ENCODE results near the gene NDRG4. TPM values are rescaled to one million over a fixed set of nuclear protein-coding genes. Genes with fewer than 3 reads are reported as not detected.

The NDRG4 gene
- total and polyA plus RNA-seq, 5 experiments from 2014 or later = 0.13 to 1.6 (median 1.0) TPM; not detected in 1

- Mint-ChIP-seq H3K27me3 (no peaks in the 10 kb centered on the region), H3K9me3 (no peaks in the 10 kb centered on the region), H3K27ac (peak overlapping the region in 2 of 10 donors; percentile 8 to 19), H3K36me3 (peaks cover 5 to 68% (median 28%) of the 10 kb centered on the region in 3 donors), H3K4me1 (peaks cover 15 to 27% (median 21%) of the 10 kb centered on the region in 4 donors), H3K4me3 (no peak overlapping the region)
- DNase-seq (no peak), ATAC-seq (no peak)
- POLR2A ChIA-PET = interaction anchor here (1.3 kb wide), 1 partner anchor 110 kb away, joined by 3 read pairs; the partner anchor contains the start of gene CNOT1
Measured at GRCh38 chr16:58518980-58519368, 19.0 kb downstream of the NDRG4 start.

- ATAC-seq = no peak
- H3K27ac Mint-ChIP-seq = no peak overlapping the region
- no peaks in the 10 kb centered on the region for H3K27me3 Mint-ChIP-seq
- DNase-seq = no peak
- POLR2A ChIA-PET = interaction anchor here (0.7 kb wide), 1 partner anchor 817 kb away, joined by 3 read pairs; no protein-coding TSS in a partner anchor
- H3K36me3 Mint-ChIP-seq = peaks cover 5 to 75% (median 34%) of the 10 kb centered on the region in 3 donors
- H3K4me1 Mint-ChIP-seq = peaks cover 14 to 25% (median 20%) of the 10 kb centered on the region in 4 donors
- no peaks in the 10 kb centered on the region for H3K9me3 Mint-ChIP-seq
- no peak overlapping the region for H3K4me3 Mint-ChIP-seq
Measured at GRCh38 chr16:58519707-58520106, 19.8 kb downstream of the NDRG4 start.

GRCh38 chr16:58530179-58530578, 30.2 kb downstream of the NDRG4 start:
- ATAC-seq (no peak), DNase-seq (no peak)
- no peaks in the 10 kb centered on the region for H3K9me3 Mint-ChIP-seq
- POLR2A ChIA-PET = interaction anchor here (0.6 kb wide), 1 partner anchor 1130 kb away, joined by 3 read pairs; no protein-coding TSS in a partner anchor
- H3K27ac Mint-ChIP-seq = peak overlapping the region in 1 of 10 donors; percentile 73
- H3K27me3 Mint-ChIP-seq = no peaks in the 10 kb centered on the region
- no peaks in the 10 kb centered on the region for H3K4me1 Mint-ChIP-seq
- H3K36me3 Mint-ChIP-seq = peaks cover 13 to 94% (median 15%) of the 10 kb centered on the region in 3 donors
- no peak overlapping the region for H3K4me3 Mint-ChIP-seq

- no peak for DNase-seq
- no peak overlapping the region for H3K4me3 Mint-ChIP-seq
- peaks cover 7 to 96% (median 16%) of the 10 kb centered on the region in 3 donors for H3K36me3 Mint-ChIP-seq
- no peaks in the 10 kb centered on the region for H3K4me1 Mint-ChIP-seq
- POLR2A ChIA-PET = no interaction called here
- no peaks in the 10 kb centered on the region for H3K27me3 Mint-ChIP-seq
- no peaks in the 10 kb centered on the region for H3K9me3 Mint-ChIP-seq
- ATAC-seq = no peak
- peak overlapping the region in 2 of 10 donors; percentile 15 to 42 for H3K27ac Mint-ChIP-seq
Measured at GRCh38 chr16:58532414-58532813, 32.5 kb downstream of the NDRG4 start.

- ATAC-seq (no peak), DNase-seq (no peak)
- no peaks in the 10 kb centered on the region for H3K27me3 Mint-ChIP-seq
- H3K4me3 Mint-ChIP-seq = no peak overlapping the region
- H3K9me3 Mint-ChIP-seq = no peaks in the 10 kb centered on the region
- peaks cover 11 to 98% (median 19%) of the 10 kb centered on the region in 3 donors for H3K36me3 Mint-ChIP-seq
- H3K27ac Mint-ChIP-seq = peak overlapping the region in 1 of 10 donors; percentile 3
- POLR2A ChIA-PET = no interaction called here
- no peaks in the 10 kb centered on the region for H3K4me1 Mint-ChIP-seq
Measured at GRCh38 chr16:58533751-58534470, 34.0 kb downstream of the NDRG4 start.

GRCh38 chr16:58535100-58535499, 35.2 kb downstream of the NDRG4 start:
- DNase-seq (no peak), ATAC-seq (no peak)
- Mint-ChIP-seq H3K36me3 (peaks cover 15 to 98% (median 19%) of the 10 kb centered on the region in 3 donors), H3K9me3 (no peaks in the 10 kb centered on the region), H3K27ac (peak overlapping the region in 2 of 10 donors; percentile 13 to 18), H3K27me3 (no peaks in the 10 kb centered on the region), H3K4me3 (no peak overlapping the region), H3K4me1 (peaks cover 0 to 2% (median 0%) of the 10 kb centered on the region in 4 donors)
- POLR2A ChIA-PET = no interaction called here

- Mint-ChIP-seq H3K9me3 (no peaks in the 10 kb centered on the region), H3K27me3 (no peaks in the 10 kb centered on the region), H3K4me3 (no peak overlapping the region), H3K36me3 (peaks cover 13 to 98% (median 21%) of the 10 kb centered on the region in 3 donors), H3K4me1 (peaks cover 0 to 2% (median 0%) of the 10 kb centered on the region in 4 donors), H3K27ac (no peak overlapping the region)
- ATAC-seq (no peak), DNase-seq (no peak)
- POLR2A ChIA-PET = no interaction called here
Measured at GRCh38 chr16:58536278-58536677, 36.3 kb downstream of the NDRG4 start.

- Mint-ChIP-seq H3K9me3 (no peaks in the 10 kb centered on the region), H3K27ac (peak overlapping the region in 2 of 10 donors; percentile 44 to 45), H3K4me1 (peaks cover 0 to 2% (median 0%) of the 10 kb centered on the region in 4 donors), H3K4me3 (no peak overlapping the region), H3K27me3 (no peaks in the 10 kb centered on the region), H3K36me3 (peaks cover 12 to 98% (median 21%) of the 10 kb centered on the region in 3 donors)
- POLR2A ChIA-PET = no interaction called here
- ATAC-seq = no peak
- DNase-seq = no peak
Measured at GRCh38 chr16:58537124-58537906, 37.4 kb downstream of the NDRG4 start.

GRCh38 chr16:58541711-58542110, 41.8 kb downstream of the NDRG4 start:
- H3K4me1 Mint-ChIP-seq = peaks cover 0 to 4% (median 0%) of the 10 kb centered on the region in 4 donors
- no peak overlapping the region for H3K27ac Mint-ChIP-seq
- no peak for ATAC-seq
- no peak for DNase-seq
- no peaks in the 10 kb centered on the region for H3K27me3 Mint-ChIP-seq
- POLR2A ChIA-PET = no interaction called here
- no peak overlapping the region for H3K4me3 Mint-ChIP-seq
- no peaks in the 10 kb centered on the region for H3K9me3 Mint-ChIP-seq
- peaks cover 7 to 95% (median 23%) of the 10 kb centered on the region in 3 donors for H3K36me3 Mint-ChIP-seq

- POLR2A ChIA-PET = no interaction called here
- H3K4me3 Mint-ChIP-seq = no peak overlapping the region
- peaks cover 4 to 95% (median 28%) of the 10 kb centered on the region in 3 donors for H3K36me3 Mint-ChIP-seq
- no peaks in the 10 kb centered on the region for H3K9me3 Mint-ChIP-seq
- no peaks in the 10 kb centered on the region for H3K27me3 Mint-ChIP-seq
- DNase-seq (no peak), ATAC-seq (no peak)
- H3K27ac Mint-ChIP-seq = no peak overlapping the region
- peaks cover 0 to 4% (median 0%) of the 10 kb centered on the region in 4 donors for H3K4me1 Mint-ChIP-seq
Measured at GRCh38 chr16:58542291-58542690, 42.3 kb downstream of the NDRG4 start.

GRCh38 chr16:58543685-58544084, 43.7 kb downstream of the NDRG4 start:
- Mint-ChIP-seq H3K27me3 (no peaks in the 10 kb centered on the region), H3K27ac (no peak overlapping the region), H3K4me1 (peaks cover 0 to 4% (median 2%) of the 10 kb centered on the region in 4 donors), H3K9me3 (no peaks in the 10 kb centered on the region), H3K36me3 (peaks cover 4 to 95% (median 26%) of the 10 kb centered on the region in 3 donors), H3K4me3 (no peak overlapping the region)
- POLR2A ChIA-PET = no interaction called here
- no peak for ATAC-seq
- no peak for DNase-seq

- ATAC-seq = no peak
- DNase-seq = no peak
- peaks cover 4 to 95% (median 24%) of the 10 kb centered on the region in 3 donors for H3K36me3 Mint-ChIP-seq
- peak overlapping the region in 2 of 10 donors; percentile 16 to 61 for H3K27ac Mint-ChIP-seq
- H3K27me3 Mint-ChIP-seq = no peaks in the 10 kb centered on the region
- POLR2A ChIA-PET = no interaction called here
- no peak overlapping the region for H3K4me3 Mint-ChIP-seq
- H3K9me3 Mint-ChIP-seq = no peaks in the 10 kb centered on the region
- H3K4me1 Mint-ChIP-seq = peaks cover 0 to 3% (median 2%) of the 10 kb centered on the region in 4 donors
Measured at GRCh38 chr16:58548378-58548777, 48.4 kb downstream of the NDRG4 start.

GRCh38 chr16:58551496-58551895, 51.6 kb downstream of the NDRG4 start:
- peaks cover 0 to 2% (median under 1%) of the 10 kb centered on the region in 4 donors for H3K4me1 Mint-ChIP-seq
- no peak for DNase-seq
- ATAC-seq = no peak
- H3K36me3 Mint-ChIP-seq = peaks cover 4 to 98% (median 27%) of the 10 kb centered on the region in 3 donors
- H3K4me3 Mint-ChIP-seq = no peak overlapping the region
- no peaks in the 10 kb centered on the region for H3K27me3 Mint-ChIP-seq
- POLR2A ChIA-PET = no interaction called here
- no peaks in the 10 kb centered on the region for H3K9me3 Mint-ChIP-seq
- peak overlapping the region in 3 of 10 donors; percentile 19 to 58 (median 52) for H3K27ac Mint-ChIP-seq
